DOHH2 (cell line): Measurements from ENCODE around the gene EFCAB5.

ENCODE experiments used
- EZH2phosphoT487 ChIP-seq: fragments of 200-600 bp; sonication (generic); IDR thresholded peaks from 2 replicates; pipeline ENCODE4 v1.6.1; 2017; ENCODE audit warnings: borderline replicate concordance, mild to moderate bottlenecking, antibody characterized with exemption, low read length, moderate library complexity, mixed read lengths
- TF ChIP-seq, protein P1 (sequence below): fragments of 200-600 bp; sonication (generic); IDR thresholded peaks from one replicate; pipeline ENCODE4 v1.5.1; 2014; ENCODE audit warnings: antibody characterized with exemption, mild to moderate bottlenecking, low read depth, low read length; ENCODE audit not compliant: poor library complexity, severe bottlenecking

DNA sequence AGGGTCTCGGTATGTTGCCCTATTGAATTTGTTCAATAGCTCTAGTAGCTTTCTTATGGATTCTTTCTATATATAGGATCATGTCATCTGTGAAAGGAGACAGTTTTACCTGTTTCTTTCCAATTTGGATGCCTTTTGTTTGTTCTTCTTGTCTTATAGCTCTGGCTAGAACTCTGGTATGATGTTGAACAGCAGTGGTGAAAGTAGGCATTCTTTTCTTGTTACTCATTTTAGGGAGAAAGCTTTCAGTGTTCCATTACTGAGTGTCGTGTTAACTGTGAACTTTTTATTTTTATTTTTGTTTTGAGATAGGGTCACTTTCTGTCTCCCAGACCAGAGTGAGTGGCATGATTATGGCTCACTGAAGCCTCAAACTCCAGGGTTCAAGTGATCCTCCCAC, 21.2 kb downstream of the EFCAB5 start:
- TF ChIP-seq, protein P1, sequence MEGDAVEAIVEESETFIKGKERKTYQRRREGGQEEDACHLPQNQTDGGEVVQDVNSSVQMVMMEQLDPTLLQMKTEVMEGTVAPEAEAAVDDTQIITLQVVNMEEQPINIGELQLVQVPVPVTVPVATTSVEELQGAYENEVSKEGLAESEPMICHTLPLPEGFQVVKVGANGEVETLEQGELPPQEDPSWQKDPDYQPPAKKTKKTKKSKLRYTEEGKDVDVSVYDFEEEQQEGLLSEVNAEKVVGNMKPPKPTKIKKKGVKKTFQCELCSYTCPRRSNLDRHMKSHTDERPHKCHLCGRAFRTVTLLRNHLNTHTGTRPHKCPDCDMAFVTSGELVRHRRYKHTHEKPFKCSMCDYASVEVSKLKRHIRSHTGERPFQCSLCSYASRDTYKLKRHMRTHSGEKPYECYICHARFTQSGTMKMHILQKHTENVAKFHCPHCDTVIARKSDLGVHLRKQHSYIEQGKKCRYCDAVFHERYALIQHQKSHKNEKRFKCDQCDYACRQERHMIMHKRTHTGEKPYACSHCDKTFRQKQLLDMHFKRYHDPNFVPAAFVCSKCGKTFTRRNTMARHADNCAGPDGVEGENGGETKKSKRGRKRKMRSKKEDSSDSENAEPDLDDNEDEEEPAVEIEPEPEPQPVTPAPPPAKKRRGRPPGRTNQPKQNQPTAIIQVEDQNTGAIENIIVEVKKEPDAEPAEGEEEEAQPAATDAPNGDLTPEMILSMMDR: no peak
- no peak for TF ChIP-seq EZH2phosphoT487
